ENCODE results near the gene TBC1D13.
"Not testable (repeated sequence)": the region's sequence is repeated elsewhere in the genome, so short reads cannot be mapped to it uniquely, and the experiment has no call there.

The TBC1D13 gene

DNA sequence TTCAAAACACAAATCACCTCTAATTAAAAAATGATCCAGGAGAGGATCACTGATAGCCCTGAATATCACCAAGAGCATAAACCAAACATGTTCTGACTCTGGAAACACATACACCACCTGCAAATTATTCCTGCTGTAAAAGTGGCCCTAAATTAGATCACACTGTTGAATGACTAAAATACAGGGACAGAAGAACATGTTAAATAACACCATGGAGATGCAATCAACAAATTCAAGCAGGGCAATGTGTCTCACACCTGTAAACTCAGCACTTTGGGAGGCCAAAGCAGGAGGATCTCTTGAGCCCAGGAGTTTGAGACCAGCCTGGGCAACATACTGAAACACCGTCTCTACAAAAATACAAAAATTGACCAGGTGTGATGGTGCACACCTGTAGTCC, 60.8 kb downstream of the TBC1D13 start:
- no peak for DNase-seq (ENCODE audit: low spot score)

DNA sequence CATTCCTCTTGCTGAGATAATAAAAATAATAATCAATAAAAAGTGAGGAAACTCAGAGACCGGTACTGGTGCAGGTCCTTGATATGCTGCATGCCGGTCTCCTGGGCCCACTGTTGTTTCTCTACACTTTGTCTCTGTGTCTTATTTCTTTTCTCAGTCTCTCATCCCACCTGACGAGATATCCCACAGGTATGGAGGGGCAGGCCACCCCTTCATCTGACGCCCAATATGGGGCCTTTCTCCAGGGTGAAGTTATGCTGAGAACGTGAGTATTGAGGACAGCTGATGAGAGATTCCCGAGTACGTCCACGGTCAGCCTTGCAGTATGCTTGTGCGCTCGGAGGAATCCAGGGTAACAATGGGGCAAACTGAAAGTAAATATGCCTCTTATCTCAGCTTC, 64.0 kb downstream of the TBC1D13 start:
- DNase-seq (ENCODE audit: low spot score) = not testable (repeated sequence)

DNA sequence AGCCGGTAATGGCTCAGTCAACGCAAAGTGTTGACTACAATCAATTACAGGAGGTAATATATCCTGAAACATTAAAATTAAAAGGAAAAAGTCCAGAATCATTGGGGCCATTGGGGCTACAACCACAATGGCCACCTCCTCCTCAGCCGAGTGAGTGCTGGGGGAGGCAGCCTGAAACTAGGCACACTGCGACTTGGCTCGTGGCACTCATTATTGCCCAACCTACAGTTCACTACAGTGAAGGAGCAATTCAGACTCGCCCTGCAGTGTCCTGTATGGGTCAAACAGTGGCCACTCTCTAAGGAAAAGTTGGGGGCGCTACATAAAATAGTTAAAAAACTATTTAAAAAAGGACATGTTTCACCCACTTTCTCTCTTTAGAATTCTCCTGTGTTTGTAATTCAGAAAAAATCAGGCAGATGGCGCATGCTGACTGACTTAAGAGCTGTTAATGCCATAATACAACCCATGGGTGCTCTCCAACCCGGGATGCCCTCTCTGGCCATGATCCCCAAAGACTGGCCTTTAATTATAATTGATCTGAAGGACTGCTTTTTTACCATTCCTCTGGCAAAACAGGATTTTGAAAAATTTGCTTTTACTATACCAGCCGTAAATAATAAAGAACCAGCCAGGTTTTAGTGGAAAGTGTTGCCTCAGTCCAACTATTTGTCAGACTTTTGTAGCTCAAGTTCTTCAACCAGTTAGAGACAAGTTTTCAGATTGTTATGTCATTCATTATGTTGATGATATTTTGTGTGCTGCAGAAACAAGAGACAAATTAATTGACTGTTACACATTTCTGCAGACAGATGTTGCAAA, 64.9 kb downstream of the TBC1D13 start:
- DNase-seq (ENCODE audit: low spot score) = not testable (repeated sequence)

DNA sequence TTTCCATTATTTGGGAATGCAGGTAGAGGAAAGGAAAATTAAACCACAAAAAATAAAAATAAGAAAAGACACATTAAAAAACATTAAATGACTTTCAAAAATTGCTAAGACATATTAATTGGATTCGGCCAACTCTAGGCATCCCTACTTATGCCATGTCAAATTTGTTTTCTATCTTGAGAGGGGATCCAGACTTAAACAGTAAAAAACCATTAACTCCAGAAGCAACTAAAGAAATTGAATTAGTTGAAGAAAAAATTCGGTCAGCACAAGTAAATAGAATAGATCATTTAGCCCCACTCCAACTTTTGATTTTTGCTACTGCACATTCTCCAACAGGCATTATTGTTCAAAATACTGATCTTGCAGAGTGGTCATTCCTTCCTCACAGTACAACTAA, 65.6 kb downstream of the TBC1D13 start:
- not testable (repeated sequence) for DNase-seq (ENCODE audit: low spot score)

DNA sequence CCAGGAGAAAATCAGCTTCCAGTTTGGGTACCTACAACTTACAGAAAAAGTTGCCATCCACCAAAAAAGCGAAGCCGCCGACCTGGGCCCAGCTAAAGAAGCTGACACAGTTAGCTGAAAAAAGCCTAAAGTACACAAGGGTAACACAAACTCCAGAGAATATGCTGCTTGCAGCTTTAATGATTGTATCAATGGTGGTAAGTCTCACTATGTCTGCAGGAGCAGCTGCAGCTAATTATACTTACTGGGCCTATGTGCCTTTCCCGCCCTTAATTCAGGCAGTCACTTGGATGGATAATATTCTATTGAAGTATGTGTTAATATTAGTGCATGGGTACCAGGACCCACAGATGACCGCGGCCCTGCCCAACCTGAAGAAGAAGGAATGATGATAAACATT, 67.4 kb downstream of the TBC1D13 start:
- not testable (repeated sequence) for DNase-seq (ENCODE audit: low spot score)

DNA sequence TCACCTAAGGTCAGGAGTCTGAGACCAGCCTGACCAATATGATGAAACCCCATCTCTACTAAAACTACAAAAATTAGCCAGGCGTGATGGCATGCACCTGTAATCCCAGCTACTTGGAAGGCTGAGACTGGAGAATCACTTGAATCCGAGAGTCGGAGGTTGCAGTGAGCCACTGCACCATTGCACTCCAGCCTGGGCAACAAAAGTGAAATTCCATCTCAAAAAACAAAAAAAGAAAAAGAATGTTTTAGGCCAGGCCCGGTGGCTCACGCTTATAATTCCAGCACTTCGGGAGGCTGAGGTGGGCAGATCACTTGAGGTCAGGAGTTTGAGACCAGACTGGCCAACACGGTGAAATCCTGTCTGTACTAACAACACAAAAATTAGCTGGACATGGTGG, 71.4 kb downstream of the TBC1D13 start:
- DNase-seq (ENCODE audit: low spot score) = not testable (repeated sequence)

Data from AG08395 (cell line).